GM23338 (cell line): ENCODE data around the gene SCCPDH. TPM values are rescaled to one million over a fixed set of nuclear protein-coding genes. Genes with fewer than 3 reads are reported as not detected.

ENCODE experiments used
- ATAC-seq: fragments of 200-7000 bp; cut with Tn5 transposase; 3 replicates; pipeline ENCODE4 v1.9.1; 2020
- DNase-seq: peaks from one replicate; pipeline ENCODE4 v3.0.0-alpha.2; 2015; ENCODE audit warnings: low spot score
- H2AFZ ChIP-seq: fragments of 200-600 bp; sonication (generic); 2 replicates; pipeline ENCODE4 v1.8.0; 2016; ENCODE audit warnings: antibody characterized with exemption, mild to moderate bottlenecking, moderate library complexity
- H3F3A ChIP-seq: fragments of 200-600 bp; sonication (generic); replicated peaks from 2 replicates; pipeline ENCODE4 v1.8.0; 2017; ENCODE audit warnings: antibody characterized with exemption, mixed run types, low read depth
- H3K27ac ChIP-seq: fragments of 200-600 bp; sonication (generic); 2 replicates; pipeline ENCODE4 v1.6.1; 2016; ENCODE audit warnings: low read depth
- H3K27me3 ChIP-seq: fragments of 200-600 bp; sonication (generic); 2 replicates; pipeline ENCODE4 v1.8.0; 2016; ENCODE audit warnings: mild to moderate bottlenecking, mixed run types, moderate library complexity; ENCODE audit not compliant: insufficient read depth
- H3K36me3 ChIP-seq: fragments of 200-600 bp; sonication (generic); 2 replicates; pipeline ENCODE4 v1.8.0; 2016; ENCODE audit warnings: mild to moderate bottlenecking; ENCODE audit not compliant: insufficient read depth
- H3K4me1 ChIP-seq: fragments of 200-600 bp; sonication (generic); 2 replicates; pipeline ENCODE4 v1.8.0; 2016; ENCODE audit warnings: mild to moderate bottlenecking, moderate library complexity; ENCODE audit not compliant: insufficient read depth
- H3K4me2 ChIP-seq: fragments of 200-600 bp; sonication (generic); 2 replicates; pipeline ENCODE4 v1.7.1; 2017; ENCODE audit warnings: mixed run types
- H3K4me3 ChIP-seq: fragments of 200-600 bp; sonication (generic); 2 replicates; pipeline ENCODE4 v1.6.1; 2016; ENCODE audit warnings: mixed run types
- H3K79me2 ChIP-seq: fragments of 200-600 bp; sonication (generic); replicated peaks from 2 replicates; pipeline ENCODE4 v1.8.0; 2017; ENCODE audit warnings: mild to moderate bottlenecking; ENCODE audit not compliant: insufficient read depth
- H3K9me2 ChIP-seq: fragments of 200-600 bp; sonication (generic); 2 replicates; pipeline ENCODE4 v1.8.0; 2017; ENCODE audit not compliant: insufficient read depth
- H4K20me1 ChIP-seq: fragments of 200-600 bp; sonication (generic); replicated peaks from 2 replicates; pipeline ENCODE4 v1.8.0; 2017; ENCODE audit warnings: mild to moderate bottlenecking; ENCODE audit not compliant: insufficient read depth
- H3K27ac Mint-ChIP-seq: 2 replicates; pipeline ENCODE4 v1.8.0; 2020; ENCODE audit warnings: inconsistent platforms, mild to moderate bottlenecking, moderate library complexity, mixed read lengths
- H3K27me3 Mint-ChIP-seq: 3 replicates; pipeline ENCODE4 v1.8.0; 2022; ENCODE audit warnings: low read depth, mild to moderate bottlenecking, moderate library complexity, mixed read lengths, inconsistent platforms; ENCODE audit not compliant: insufficient read depth, poor library complexity
- H3K36me3 Mint-ChIP-seq: 3 replicates; pipeline ENCODE4 v1.8.0; 2021; ENCODE audit warnings: low read depth, mild to moderate bottlenecking, inconsistent platforms, moderate library complexity, mixed read lengths
- H3K4me1 Mint-ChIP-seq: 3 replicates; pipeline ENCODE4 v1.8.0; 2020; ENCODE audit warnings: mild to moderate bottlenecking, inconsistent platforms, mixed read lengths
- H3K4me3 Mint-ChIP-seq: 3 replicates; pipeline ENCODE4 v1.8.0; 2021; ENCODE audit warnings: moderate library complexity, mild to moderate bottlenecking, inconsistent platforms, mixed read lengths
- H3K9me3 Mint-ChIP-seq: 3 replicates; pipeline ENCODE4 v1.8.0; 2020; ENCODE audit warnings: moderate library complexity, mild to moderate bottlenecking, inconsistent platforms, mixed read lengths
- JUNB ChIP-seq: IDR thresholded peaks from one replicate; pipeline ENCODE4 v1.6.1; 2016; ENCODE audit warnings: antibody characterized with exemption; ENCODE audit not compliant: unreplicated experiment
- ZNF331 ChIP-seq: fragments of 250-450 bp; sonication (Bioruptor Pico); IDR thresholded peaks from 2 replicates; pipeline ENCODE4 v1.5.0; 2020; ENCODE audit warnings: low read depth, mild to moderate bottlenecking, moderate library complexity
- polyA plus RNA-seq: library from polyadenylated mRNA; unstranded; fragments of >200 nt; fragmentation: Nextera tagmentation; extraction: Ambion mirVana; gene quantifications from 2 replicates; pipeline ENCODE4 v1.2.1, GENCODE V29; 2016
- total RNA-seq: library from RNA; depleted of rRNA; stranded (reverse); fragments of >200 nt; shearing (Covaris generic); gene quantifications from 2 replicates; pipeline ENCODE4 v1.2.3, GENCODE V29; 2014
- TF ChIP-seq, protein P1 (sequence below): fragments of 250-450 bp; sonication (Bioruptor Pico); IDR thresholded peaks from 2 replicates; pipeline ENCODE4 v1.5.0; 2020; ENCODE audit warnings: mild to moderate bottlenecking, moderate library complexity
- TF ChIP-seq, protein P2 (sequence below), 2 experiments: fragments of 200-600 bp in 1 of 2; sonication (generic) in 1 of 2; conservative IDR thresholded peaks; 2 replicates each; pipeline versions ENCODE4 v1.5.1 to v1.6.1; 2016 to 2017; ENCODE audit warnings: antibody characterized with exemption in 2 of 2, low read depth in 2 of 2, mild to moderate bottlenecking in 2 of 2, moderate library complexity in 1 of 2
- TF ChIP-seq, protein P3 (sequence below): IDR thresholded peaks from one replicate; pipeline ENCODE4 v1.6.1; 2018; ENCODE audit warnings: antibody characterized with exemption; ENCODE audit not compliant: unreplicated experiment

The SCCPDH gene
- total and polyA plus RNA-seq, 2 experiments from 2014 or later = 14.4 to 18.8 TPM

DNA sequence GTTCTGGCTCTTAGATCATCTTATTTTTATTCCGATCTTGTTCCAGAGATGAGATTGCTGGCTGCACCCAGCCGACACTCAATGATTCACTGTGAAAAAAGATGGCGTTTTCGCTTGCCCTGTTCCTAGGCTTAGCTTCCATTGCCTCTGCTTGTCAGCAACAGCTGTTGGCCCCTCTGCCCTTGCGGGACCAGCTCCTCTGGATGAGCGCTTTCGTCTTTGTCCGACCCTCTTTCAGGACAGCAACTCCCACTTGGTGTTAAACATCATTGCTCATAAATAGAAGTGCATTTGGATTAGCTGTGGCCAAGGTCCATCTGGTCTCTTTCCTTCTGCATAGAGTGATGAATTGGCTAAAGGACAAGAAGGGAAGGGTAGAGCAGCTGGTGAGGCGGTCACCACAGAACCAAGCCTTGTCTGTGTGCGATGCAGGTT is 43.5 kb upstream of the SCCPDH start:
- Histone ChIP-seq H4K20me1 (no peaks in the 10 kb centered on the region), H3K9me2 (no peaks in the 10 kb centered on the region), H3K36me3 (no peaks in the 10 kb centered on the region), H3K27me3 (no peaks in the 10 kb centered on the region), H3K4me3 (no peak overlapping the region), H2AFZ (no peak overlapping the region), H3K79me2 (no peaks in the 10 kb centered on the region), H3K27ac (no peak overlapping the region), H3F3A (no peaks in the 10 kb centered on the region), H3K4me1 (no peaks in the 10 kb centered on the region), H3K4me2 (no peak overlapping the region)
- DNase-seq (no peak), ATAC-seq (no peak)
- TF ChIP-seq ZNF331 (CRISPR knock-in tag) = no peak
- TF ChIP-seq, protein P1, sequence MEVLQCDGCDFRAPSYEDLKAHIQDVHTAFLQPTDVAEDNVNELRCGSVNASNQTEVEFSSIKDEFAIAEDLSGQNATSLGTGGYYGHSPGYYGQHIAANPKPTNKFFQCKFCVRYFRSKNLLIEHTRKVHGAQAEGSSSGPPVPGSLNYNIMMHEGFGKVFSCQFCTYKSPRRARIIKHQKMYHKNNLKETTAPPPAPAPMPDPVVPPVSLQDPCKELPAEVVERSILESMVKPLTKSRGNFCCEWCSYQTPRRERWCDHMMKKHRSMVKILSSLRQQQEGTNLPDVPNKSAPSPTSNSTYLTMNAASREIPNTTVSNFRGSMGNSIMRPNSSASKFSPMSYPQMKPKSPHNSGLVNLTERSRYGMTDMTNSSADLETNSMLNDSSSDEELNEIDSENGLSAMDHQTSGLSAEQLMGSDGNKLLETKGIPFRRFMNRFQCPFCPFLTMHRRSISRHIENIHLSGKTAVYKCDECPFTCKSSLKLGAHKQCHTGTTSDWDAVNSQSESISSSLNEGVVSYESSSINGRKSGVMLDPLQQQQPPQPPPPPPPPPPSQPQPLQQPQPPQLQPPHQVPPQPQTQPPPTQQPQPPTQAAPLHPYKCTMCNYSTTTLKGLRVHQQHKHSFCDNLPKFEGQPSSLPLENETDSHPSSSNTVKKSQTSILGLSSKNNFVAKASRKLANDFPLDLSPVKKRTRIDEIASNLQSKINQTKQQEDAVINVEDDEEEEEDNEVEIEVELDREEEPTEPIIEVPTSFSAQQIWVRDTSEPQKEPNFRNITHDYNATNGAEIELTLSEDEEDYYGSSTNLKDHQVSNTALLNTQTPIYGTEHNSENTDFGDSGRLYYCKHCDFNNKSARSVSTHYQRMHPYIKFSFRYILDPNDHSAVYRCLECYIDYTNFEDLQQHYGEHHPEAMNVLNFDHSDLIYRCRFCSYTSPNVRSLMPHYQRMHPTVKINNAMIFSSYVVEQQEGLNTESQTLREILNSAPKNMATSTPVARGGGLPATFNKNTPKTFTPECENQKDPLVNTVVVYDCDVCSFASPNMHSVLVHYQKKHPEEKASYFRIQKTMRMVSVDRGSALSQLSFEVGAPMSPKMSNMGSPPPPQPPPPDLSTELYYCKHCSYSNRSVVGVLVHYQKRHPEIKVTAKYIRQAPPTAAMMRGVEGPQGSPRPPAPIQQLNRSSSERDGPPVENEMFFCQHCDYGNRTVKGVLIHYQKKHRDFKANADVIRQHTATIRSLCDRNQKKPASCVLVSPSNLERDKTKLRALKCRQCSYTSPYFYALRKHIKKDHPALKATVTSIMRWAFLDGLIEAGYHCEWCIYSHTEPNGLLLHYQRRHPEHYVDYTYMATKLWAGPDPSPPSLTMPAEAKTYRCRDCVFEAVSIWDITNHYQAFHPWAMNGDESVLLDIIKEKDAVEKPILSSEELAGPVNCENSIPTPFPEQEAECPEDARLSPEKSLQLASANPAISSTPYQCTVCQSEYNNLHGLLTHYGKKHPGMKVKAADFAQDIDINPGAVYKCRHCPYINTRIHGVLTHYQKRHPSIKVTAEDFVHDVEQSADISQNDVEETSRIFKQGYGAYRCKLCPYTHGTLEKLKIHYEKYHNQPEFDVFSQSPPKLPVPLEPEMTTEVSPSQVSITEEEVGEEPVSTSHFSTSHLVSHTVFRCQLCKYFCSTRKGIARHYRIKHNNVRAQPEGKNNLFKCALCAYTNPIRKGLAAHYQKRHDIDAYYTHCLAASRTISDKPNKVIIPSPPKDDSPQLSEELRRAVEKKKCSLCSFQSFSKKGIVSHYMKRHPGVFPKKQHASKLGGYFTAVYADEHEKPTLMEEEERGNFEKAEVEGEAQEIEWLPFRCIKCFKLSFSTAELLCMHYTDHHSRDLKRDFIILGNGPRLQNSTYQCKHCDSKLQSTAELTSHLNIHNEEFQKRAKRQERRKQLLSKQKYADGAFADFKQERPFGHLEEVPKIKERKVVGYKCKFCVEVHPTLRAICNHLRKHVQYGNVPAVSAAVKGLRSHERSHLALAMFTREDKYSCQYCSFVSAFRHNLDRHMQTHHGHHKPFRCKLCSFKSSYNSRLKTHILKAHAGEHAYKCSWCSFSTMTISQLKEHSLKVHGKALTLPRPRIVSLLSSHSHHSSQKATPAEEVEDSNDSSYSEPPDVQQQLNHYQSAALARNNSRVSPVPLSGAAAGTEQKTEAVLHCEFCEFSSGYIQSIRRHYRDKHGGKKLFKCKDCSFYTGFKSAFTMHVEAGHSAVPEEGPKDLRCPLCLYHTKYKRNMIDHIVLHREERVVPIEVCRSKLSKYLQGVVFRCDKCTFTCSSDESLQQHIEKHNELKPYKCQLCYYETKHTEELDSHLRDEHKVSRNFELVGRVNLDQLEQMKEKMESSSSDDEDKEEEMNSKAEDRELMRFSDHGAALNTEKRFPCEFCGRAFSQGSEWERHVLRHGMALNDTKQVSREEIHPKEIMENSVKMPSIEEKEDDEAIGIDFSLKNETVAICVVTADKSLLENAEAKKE (CRISPR knock-in tag) = no peak
- Mint-ChIP-seq H3K27ac (no peak overlapping the region), H3K36me3 (no peaks in the 10 kb centered on the region), H3K9me3 (no peaks in the 10 kb centered on the region), H3K4me3 (no peak overlapping the region), H3K4me1 (no peaks in the 10 kb centered on the region), H3K27me3 (peaks cover 2% of the 10 kb centered on the region)

DNA sequence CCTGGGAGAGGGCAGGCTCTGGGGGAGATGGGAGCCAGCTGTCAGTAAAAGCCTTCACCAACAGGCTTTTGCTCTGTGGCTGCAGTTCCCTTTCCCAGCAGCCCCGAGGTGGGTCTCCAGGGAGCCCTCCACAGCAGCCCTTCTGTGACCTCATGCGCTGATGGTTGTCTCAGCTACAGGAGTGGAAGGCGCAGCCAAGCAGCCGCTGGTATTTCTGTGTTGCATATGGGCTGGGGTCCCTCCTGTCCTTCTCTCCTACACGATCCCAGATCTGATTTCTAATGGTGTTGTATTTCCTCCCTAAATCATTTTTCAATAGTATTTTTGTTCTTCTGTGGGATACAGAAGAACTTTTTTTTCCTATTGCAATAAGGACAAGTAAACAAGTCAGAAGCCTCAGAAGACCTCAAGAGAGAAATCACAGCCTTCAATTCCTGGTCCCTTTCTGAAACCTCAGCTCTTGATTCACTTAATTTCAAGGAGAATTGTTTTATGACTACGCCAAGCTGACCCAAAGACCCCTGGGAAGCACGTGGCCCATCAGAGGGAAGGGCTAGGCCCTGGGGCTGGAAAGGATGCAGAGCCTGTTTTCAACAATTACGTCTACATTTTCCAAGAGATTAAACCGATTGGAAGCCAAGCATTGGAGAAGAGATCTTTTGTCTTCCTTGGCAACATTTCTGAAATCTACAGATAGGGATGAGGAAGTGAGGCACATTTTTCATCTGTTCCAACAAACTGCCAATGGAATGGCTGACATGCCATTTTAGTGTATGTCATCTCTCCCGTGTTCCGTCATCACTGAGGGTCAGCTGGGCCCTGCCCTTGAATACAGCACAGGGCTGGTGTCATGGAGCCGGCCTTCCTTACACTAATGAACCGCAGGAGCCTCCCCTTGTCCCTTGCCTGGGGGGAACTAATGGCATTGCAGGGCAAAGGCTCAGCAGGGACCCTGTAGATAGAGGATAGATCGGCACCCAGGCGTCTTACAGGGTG is 42.0 kb upstream of the SCCPDH start:
- Mint-ChIP-seq H3K36me3 (no peaks in the 10 kb centered on the region), H3K27ac (0 out of 2 replicates have a peak overlapping the region, but pooled peaks have one; percentile 47), H3K4me1 (no peaks in the 10 kb centered on the region), H3K9me3 (no peaks in the 10 kb centered on the region), H3K27me3 (peaks cover 2% of the 10 kb centered on the region), H3K4me3 (no peak overlapping the region)
- Histone ChIP-seq H2AFZ (no peak overlapping the region), H3K9me2 (no peaks in the 10 kb centered on the region), H4K20me1 (no peaks in the 10 kb centered on the region), H3K27ac (no peak overlapping the region), H3K27me3 (no peaks in the 10 kb centered on the region), H3F3A (no peaks in the 10 kb centered on the region), H3K4me2 (no peak overlapping the region), H3K4me3 (no peak overlapping the region), H3K4me1 (no peaks in the 10 kb centered on the region), H3K79me2 (no peaks in the 10 kb centered on the region), H3K36me3 (no peaks in the 10 kb centered on the region)
- ATAC-seq (no peak), DNase-seq (no peak)
- TF ChIP-seq ZNF331 (CRISPR knock-in tag) (no peak), JUNB (no peak)
- TF ChIP-seq, protein P2, sequence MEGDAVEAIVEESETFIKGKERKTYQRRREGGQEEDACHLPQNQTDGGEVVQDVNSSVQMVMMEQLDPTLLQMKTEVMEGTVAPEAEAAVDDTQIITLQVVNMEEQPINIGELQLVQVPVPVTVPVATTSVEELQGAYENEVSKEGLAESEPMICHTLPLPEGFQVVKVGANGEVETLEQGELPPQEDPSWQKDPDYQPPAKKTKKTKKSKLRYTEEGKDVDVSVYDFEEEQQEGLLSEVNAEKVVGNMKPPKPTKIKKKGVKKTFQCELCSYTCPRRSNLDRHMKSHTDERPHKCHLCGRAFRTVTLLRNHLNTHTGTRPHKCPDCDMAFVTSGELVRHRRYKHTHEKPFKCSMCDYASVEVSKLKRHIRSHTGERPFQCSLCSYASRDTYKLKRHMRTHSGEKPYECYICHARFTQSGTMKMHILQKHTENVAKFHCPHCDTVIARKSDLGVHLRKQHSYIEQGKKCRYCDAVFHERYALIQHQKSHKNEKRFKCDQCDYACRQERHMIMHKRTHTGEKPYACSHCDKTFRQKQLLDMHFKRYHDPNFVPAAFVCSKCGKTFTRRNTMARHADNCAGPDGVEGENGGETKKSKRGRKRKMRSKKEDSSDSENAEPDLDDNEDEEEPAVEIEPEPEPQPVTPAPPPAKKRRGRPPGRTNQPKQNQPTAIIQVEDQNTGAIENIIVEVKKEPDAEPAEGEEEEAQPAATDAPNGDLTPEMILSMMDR (conservative IDR thresholded peaks at IDR 0.05; ENCODE audit: low read depth in 2 of 2) = no peak
- TF ChIP-seq, protein P3, sequence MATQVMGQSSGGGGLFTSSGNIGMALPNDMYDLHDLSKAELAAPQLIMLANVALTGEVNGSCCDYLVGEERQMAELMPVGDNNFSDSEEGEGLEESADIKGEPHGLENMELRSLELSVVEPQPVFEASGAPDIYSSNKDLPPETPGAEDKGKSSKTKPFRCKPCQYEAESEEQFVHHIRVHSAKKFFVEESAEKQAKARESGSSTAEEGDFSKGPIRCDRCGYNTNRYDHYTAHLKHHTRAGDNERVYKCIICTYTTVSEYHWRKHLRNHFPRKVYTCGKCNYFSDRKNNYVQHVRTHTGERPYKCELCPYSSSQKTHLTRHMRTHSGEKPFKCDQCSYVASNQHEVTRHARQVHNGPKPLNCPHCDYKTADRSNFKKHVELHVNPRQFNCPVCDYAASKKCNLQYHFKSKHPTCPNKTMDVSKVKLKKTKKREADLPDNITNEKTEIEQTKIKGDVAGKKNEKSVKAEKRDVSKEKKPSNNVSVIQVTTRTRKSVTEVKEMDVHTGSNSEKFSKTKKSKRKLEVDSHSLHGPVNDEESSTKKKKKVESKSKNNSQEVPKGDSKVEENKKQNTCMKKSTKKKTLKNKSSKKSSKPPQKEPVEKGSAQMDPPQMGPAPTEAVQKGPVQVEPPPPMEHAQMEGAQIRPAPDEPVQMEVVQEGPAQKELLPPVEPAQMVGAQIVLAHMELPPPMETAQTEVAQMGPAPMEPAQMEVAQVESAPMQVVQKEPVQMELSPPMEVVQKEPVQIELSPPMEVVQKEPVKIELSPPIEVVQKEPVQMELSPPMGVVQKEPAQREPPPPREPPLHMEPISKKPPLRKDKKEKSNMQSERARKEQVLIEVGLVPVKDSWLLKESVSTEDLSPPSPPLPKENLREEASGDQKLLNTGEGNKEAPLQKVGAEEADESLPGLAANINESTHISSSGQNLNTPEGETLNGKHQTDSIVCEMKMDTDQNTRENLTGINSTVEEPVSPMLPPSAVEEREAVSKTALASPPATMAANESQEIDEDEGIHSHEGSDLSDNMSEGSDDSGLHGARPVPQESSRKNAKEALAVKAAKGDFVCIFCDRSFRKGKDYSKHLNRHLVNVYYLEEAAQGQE = no peak
